ENCODE results near the gene AGPAT1.

The AGPAT1 gene

DNA sequence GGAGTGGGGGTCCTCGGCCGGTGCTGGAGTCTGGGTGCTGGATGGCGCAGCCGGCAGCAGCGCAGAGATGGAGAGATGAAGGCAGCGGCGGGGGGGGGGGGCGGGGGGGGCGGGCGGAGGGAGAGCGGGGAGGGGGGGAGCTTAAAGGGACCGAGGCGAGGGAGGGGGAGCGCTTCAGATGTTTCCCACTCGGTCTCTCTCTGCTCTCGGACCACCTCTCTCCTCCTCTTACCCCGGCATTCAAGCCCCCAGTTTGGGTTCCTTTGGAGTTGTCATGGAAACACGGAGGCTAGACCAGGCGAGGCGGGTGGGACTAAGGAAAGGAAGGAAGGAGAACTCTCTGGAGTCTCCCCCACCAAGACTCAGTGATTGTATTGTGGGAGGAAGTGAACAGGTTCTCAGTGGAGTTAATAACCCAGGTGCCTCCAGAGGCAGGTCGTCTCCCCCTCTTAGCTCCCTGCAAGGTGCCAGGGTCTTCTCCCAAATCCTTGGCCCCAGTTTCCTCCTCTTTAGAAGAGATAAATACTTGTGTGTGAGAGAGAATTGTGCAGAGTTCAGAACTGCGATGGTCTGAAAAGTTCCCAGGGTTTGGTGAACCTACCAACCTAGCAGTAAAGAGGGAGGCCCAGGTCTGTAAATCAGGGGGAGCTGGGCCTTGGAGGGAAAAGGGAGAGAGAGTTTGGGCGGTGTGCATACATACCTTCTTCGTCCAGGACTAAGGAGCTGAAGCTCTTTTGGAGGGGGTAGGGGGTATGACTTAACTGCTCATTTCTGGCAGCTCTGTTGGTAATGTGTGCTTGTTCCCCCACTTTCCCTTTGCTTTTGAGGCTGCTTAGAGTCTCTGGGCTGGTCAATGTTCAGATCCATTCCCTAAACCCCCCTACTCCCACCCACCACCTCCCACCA, 23.8 kb downstream of the AGPAT1 start, which contains the start of gene PRRT1:
PRRT1 (minus strand) TSS at position 77 of the 906 bp plus-strand sequence. CDS start 112 bp downstream, outside the sequence.
- no peak for DNase-seq (ENCODE audit: low spot score)
- in situ Hi-C loops (cut with MboI; ENCODE audit: low pct_unique_long_range_greater_than_20kb, low sequenced_read_pairs, unreplicated experiment), result no loop called here
- TF ChIP-seq, protein P1, sequence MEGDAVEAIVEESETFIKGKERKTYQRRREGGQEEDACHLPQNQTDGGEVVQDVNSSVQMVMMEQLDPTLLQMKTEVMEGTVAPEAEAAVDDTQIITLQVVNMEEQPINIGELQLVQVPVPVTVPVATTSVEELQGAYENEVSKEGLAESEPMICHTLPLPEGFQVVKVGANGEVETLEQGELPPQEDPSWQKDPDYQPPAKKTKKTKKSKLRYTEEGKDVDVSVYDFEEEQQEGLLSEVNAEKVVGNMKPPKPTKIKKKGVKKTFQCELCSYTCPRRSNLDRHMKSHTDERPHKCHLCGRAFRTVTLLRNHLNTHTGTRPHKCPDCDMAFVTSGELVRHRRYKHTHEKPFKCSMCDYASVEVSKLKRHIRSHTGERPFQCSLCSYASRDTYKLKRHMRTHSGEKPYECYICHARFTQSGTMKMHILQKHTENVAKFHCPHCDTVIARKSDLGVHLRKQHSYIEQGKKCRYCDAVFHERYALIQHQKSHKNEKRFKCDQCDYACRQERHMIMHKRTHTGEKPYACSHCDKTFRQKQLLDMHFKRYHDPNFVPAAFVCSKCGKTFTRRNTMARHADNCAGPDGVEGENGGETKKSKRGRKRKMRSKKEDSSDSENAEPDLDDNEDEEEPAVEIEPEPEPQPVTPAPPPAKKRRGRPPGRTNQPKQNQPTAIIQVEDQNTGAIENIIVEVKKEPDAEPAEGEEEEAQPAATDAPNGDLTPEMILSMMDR (IDR thresholded peaks at IDR 0.05; ENCODE audit: extremely low read depth, insufficient read depth, missing control alignments), result no peak

DNA sequence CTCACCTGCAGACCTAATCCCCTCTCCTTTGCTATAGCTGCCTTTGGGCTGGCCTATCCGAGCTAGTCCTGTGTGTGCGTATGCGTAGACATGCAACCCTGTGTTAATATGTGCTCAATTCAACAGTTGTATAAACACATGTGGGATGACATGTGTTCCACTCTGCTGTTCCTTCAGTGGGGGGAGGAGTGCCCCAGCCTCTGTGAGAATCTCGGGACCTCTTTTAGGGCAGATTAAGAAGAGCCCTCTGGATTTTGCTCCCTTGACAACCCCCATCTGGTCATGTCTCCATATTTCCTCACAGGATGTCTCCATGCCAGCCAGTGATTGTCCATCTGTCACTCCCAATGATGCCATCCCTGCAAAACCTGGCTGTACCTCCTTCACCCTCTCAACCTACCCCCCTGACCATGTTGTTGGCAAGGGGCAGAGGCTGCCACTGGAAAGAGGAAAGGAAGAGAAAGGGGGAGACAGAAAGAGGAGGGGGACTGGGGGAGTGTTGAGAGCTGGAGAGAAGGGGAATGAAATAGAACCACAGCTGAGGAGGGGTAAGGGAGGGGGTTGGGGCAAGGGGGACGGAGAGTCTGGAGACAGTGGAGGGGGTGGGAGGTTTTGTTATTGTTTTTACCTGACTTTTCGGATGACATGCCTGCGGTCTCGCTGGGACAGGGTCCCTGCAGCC, 24.6 kb downstream of the AGPAT1 start:
- DNase-seq (ENCODE audit: low spot score), result no peak
- in situ Hi-C loops (cut with MboI; ENCODE audit: low pct_unique_long_range_greater_than_20kb, low sequenced_read_pairs, unreplicated experiment), result no loop called here
- TF ChIP-seq, protein P1 (IDR thresholded peaks at IDR 0.05; ENCODE audit: extremely low read depth, insufficient read depth, missing control alignments), result no peak

DNA sequence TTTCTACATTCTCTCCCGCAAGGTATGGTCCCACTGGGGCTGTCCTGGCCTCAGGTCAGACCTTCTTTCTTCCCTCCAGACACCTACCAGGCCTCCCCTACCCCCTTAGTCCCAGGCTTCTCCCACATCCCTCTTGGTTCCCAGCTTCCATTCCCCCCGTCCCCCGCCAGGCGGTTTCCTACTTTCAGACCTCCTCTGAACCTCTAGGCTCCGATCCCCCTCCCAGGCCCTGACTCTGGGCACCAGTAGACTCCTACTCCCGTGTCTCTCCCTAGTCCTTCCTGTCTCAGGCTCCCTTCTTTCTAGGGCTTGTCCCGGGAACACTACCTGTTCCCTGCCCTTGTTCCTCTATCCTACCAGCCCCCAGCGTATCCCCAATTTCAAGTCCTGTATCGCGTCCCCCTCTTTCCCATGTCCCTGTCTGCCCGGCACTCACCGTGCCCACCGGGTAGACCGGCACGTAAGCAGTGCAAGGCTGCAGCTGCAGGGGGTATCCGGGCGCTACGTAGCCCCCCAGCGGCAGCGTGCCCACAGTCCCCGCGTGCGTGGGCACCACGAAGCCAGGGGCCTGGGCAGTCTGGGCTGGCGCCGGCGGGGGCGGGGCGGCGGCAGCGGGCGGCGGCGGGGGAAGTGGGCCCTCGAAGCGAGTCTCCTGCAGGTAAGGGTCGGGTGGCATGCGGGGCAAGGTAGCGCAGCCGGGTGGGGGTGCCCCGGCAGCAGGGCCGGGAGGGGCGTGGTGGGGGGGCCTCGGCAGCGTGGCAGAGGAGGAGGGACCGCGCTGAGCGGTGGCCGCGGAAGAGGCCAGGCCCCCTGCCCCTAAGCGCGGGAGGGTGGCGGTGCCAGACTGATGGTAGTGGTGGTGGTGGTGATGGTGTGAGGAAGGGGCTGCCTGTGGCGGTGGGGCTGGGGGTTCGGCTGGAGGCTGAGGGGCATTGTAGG, 25.7 kb downstream of the AGPAT1 start:
- DNase-seq (ENCODE audit: low spot score), result no peak
- in situ Hi-C loops (cut with MboI; ENCODE audit: low pct_unique_long_range_greater_than_20kb, low sequenced_read_pairs, unreplicated experiment), result no loop called here
- TF ChIP-seq, protein P1 (IDR thresholded peaks at IDR 0.05; ENCODE audit: extremely low read depth, insufficient read depth, missing control alignments), result no peak

DNA sequence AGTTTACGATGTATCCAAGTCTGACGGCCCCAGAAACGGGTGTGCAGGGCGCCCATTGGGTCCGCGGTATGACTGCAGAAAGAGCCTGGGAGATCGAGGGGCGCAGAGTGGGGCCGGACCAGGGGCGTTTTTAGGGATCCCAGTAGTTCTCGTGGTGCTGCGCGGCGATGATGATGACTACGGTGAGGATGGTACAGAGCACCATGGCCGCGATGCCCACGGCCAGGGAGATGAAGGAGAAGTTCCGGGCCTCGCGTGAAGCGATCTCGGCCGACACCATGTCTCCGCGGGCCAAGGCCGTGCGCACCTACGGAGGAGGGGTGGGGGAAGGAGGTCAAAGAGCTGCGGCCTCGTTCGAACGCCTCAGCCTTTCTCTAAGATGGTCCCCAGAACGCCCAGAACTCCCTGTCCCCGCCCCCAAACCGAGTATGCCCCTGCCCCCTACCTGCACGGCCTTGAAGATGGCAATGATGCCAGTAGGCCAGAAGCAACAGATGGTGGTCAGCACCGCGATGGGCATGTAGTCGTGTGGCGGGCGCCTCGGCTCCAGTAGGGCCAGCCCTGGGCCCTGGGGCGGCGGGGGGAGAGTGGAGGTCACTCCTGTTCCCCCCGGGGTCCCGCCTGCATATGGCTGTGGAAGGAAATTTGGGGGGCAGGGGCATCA, 26.7 kb downstream of the AGPAT1 start:
- no peak for DNase-seq (ENCODE audit: low spot score)
- in situ Hi-C loops (cut with MboI; ENCODE audit: low pct_unique_long_range_greater_than_20kb, low sequenced_read_pairs, unreplicated experiment), result no loop called here
- TF ChIP-seq, protein P1 (IDR thresholded peaks at IDR 0.05; ENCODE audit: extremely low read depth, insufficient read depth, missing control alignments), result no peak

DNA sequence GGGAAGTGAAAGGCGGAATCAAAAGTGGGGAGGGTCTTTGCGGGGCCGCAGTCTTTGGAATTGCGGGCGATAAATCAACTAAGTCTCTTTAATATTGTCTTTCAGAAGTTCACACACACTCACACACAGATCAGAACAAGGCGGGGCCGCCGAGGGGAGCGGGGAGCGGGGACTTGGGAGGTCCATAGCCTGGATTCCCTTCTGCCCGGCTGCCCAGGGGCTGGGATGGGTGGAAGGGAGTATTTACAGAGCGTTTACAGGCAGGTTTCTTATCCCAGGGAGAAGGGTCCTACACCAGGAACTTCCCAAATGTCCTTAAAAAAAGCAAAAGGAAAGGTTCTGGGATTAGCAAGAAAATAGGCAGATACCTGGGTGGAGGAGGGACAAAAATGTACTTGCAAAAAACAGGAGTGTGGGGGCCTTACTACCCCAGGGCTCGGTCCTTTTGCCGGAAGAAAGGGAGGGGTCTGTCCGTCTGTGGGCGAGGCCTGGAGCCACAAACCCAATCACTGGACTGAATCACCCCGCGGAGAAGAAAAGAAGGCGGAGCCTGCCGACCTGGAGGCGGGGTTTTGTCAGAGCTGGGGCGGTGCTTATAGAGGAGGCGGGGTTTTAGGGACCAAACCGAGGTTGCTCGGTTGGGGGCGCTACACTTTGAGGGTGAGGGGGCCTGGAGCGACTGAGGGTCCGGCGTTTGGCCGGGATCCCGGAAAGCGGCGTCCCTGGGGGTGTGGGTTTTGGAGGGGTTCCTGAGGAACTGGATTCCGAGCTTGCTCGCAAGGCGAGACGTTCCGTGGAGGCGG, 27.4 kb downstream of the AGPAT1 start:
- TF ChIP-seq, protein P1 (IDR thresholded peaks at IDR 0.05; ENCODE audit: extremely low read depth, insufficient read depth, missing control alignments), result no peak
- DNase-seq (ENCODE audit: low spot score), result no peak
- in situ Hi-C loops (cut with MboI; ENCODE audit: low pct_unique_long_range_greater_than_20kb, low sequenced_read_pairs, unreplicated experiment), result no loop called here
